ENCODE measurements around the gene GOLGA2. TPM values are rescaled to one million over a fixed set of nuclear protein-coding genes. Genes with fewer than 3 reads are reported as not detected.

Gene GOLGA2
- 56.6 and 64.2 TPM in 2 replicates for total RNA-seq

DNA sequence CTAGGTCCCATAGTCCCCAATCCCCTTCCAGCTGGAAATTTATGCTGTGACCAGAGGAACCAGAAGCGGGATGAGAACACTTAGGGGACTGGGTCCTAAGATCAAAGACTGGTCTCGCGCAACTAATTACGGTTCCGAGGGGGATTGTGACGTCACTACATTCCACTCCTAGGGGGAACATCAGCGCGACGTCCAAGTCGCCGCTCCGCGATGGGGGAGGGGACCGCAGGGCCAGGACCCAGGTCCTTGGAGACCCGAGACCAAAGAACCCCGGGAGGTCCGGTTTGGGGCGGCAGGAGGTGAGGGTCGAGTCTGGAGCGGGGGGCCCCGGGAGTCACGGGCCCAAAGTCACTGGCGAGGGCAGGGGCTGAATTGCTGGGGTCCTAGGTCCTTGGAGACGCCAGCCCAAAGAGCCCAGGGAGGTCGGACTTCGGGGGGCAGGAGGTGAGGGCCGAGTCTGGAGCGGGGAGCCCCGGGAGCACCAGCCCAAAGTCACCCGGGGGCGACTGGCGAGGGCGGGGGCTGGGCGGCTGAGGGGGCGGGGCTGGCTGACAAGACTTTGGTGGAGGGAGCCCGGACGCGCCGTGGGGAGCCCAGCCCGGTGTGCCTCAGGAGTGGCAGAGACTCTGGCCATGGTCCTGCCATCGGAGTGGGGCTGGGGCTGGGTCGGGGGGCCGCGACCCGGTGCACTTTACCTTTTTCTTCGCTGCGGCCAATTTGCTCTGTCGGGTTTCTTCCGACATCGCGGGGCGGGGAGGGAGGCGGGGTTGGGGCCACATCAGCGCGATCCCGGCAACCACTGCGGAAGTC is at the start of gene GOLGA2:
GOLGA2 (minus strand) TSS at position 810 of the 810 bp plus-strand sequence; CDS start at position 779, 31 bp downstream.

DNA sequence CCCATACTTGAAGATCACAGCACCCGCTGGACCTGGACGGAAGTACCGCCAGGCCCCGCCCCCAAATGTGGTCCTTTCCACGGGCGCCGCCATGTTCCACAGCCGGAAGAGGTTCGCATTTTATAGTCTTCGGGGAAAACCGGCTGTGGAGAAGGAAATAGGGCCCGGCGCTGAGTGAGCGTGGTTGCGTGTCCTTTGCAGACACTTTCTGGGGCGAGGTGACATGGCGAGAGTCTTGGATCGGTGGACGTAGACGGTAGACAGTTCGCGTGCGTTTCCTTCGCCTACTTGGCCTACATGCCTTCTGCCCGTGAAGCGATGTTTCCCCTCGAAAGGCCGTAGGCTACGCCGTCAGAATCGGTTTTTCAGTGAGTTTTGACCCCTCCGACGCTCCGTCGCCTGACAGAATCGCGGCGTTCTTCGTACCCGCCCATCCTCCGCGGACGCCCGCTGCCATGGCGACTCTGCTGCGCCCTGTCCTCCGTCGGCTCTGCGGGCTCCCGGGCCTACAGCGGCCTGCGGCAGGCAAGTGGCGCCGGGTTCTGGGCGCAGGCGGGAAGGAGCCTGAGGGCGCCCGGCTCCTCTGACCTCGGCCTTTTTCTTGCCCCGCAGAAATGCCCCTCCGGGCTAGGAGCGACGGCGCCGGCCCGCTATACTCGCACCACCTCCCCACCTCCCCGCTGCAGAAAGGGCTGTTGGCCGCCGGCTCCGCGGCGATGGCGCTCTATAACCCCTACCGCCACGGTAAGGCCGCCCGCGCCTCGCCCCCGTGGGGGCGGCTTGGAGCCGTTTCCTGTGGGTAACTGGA is 46.8 kb upstream of the GOLGA2 start, which contains the start of the genes COQ4 and TRUB2:
COQ4 (plus strand) TSS at position 436 of the 808 bp plus-strand sequence; CDS start at position 456, 20 bp downstream.
TRUB2 (minus strand) TSS at position 44 of the 808 bp plus-strand sequence; CDS start at position 5, 39 bp downstream.

DNA sequence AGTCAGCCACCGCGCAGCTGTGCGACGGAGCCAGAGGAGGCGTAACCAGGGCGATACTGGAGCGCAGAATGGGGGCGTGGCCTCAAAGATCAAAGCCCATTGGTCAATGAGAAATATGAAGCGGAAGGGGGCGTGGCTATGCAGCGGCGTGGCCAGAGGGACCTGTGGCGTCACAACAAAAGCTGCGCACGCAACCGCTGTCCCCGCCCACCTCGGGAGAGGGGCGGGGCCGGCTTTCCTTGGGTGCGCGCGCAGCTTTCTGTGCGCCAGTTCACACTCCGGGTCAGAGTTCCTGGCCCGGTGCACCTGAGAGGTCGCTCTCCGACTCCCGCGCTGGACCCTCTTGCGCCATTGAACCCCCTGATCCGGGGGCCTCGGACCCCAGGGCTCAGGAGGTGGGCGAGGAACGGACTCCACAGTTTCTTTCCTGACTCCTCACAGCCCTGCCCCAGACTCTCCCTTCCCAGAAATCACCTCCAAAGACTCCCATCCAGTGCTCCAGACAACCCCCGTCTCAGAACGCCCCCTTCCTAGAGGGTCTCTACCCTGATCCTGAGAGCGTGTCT is 284 bp upstream of the GOLGA2 start, which contains the start of gene SWI5:
SWI5 (plus strand) TSS at position 269 of the 566 bp plus-strand sequence.

Other genes with a start within 250 kb of the GOLGA2 start
- 8.2 and 10.0 TPM in 2 replicates for gene NAIF1, start 208.7 kb downstream of the GOLGA2 start, total RNA-seq
- gene SLC25A25, start 207.8 kb downstream of the GOLGA2 start, total RNA-seq: 10.8 and 12.4 TPM in 2 replicates
- gene PTGES2, start 148.3 kb downstream of the GOLGA2 start, total RNA-seq: 103 and 109 TPM in 2 replicates
- gene LCN2, start 126.6 kb downstream of the GOLGA2 start, total RNA-seq: 24.7 and 33.4 TPM in 2 replicates
- 251 and 413 TPM in 2 replicates for gene BBLN, start 115.7 kb downstream of the GOLGA2 start, total RNA-seq
- 34.8 and 47.4 TPM in 2 replicates for gene CIZ1, start 84.4 kb downstream of the GOLGA2 start, total RNA-seq
- gene DNM1, start 72.6 kb downstream of the GOLGA2 start, total RNA-seq: 0.65 and 1.5 TPM in 2 replicates
- gene SWI5, start 269 bp upstream of the GOLGA2 start, total RNA-seq: 17.0 and 39.1 TPM in 2 replicates
- 11.7 and 20.5 TPM in 2 replicates for gene TRUB2, start 46.4 kb upstream of the GOLGA2 start, total RNA-seq
- 35.4 and 44.9 TPM in 2 replicates for gene COQ4, start 46.8 kb upstream of the GOLGA2 start, total RNA-seq
- gene SLC27A4, start 64.5 kb upstream of the GOLGA2 start, total RNA-seq: 40.7 and 48.2 TPM in 2 replicates
- gene URM1, start 95.4 kb upstream of the GOLGA2 start, total RNA-seq: 24.1 and 29.1 TPM in 2 replicates
- gene CERCAM, start 144.8 kb upstream of the GOLGA2 start, total RNA-seq: 57.5 and 64.2 TPM in 2 replicates
- gene ODF2, start 180.0 kb upstream of the GOLGA2 start, total RNA-seq: 31.4 and 34.7 TPM in 2 replicates
- 25.5 and 28.4 TPM in 2 replicates for gene GLE1, start 228.7 kb upstream of the GOLGA2 start, total RNA-seq

Measured in airway epithelial cell (primary cell).